H9 (cell line): ENCODE data around the gene DBN1. TPM values are rescaled to one million over a fixed set of nuclear protein-coding genes. Genes with fewer than 3 reads are reported as not detected.

ENCODE experiments used
- DNase-seq: peaks from one replicate; pipeline ENCODE4 v3.0.0-alpha.2; 2017
- H2AFZ ChIP-seq: one replicate; pipeline ENCODE4 v1.6.1; 2013; ENCODE audit warnings: mild to moderate bottlenecking, low read length, control low read depth, moderate library complexity
- H2AK5ac ChIP-seq: 2 replicates; pipeline ENCODE4 v1.6.1; 2013; ENCODE audit warnings: low read length, control low read depth, mixed read lengths; ENCODE audit not compliant: insufficient read length
- H2BK120ac ChIP-seq: one replicate; pipeline ENCODE4 v1.6.1; 2013; ENCODE audit warnings: low read depth, mild to moderate bottlenecking, low read length, control low read depth, inconsistent platforms; ENCODE audit not compliant: poor library complexity, severe bottlenecking
- H2BK12ac ChIP-seq: 2 replicates; pipeline ENCODE4 v1.6.1; 2013; ENCODE audit warnings: low read length, control low read depth, mixed read lengths, low read depth; ENCODE audit not compliant: insufficient read length
- H2BK15ac ChIP-seq: 2 replicates; pipeline ENCODE4 v1.6.1; 2013; ENCODE audit warnings: low read depth, low read length, control low read depth
- H2BK20ac ChIP-seq: one replicate; pipeline ENCODE4 v1.6.1; 2013; ENCODE audit warnings: low read depth, mild to moderate bottlenecking, low read length, control low read depth, inconsistent platforms; ENCODE audit not compliant: poor library complexity, severe bottlenecking
- H2BK5ac ChIP-seq: 2 replicates; pipeline ENCODE4 v1.6.1; 2013; ENCODE audit warnings: low read length, control low read depth, mixed read lengths; ENCODE audit not compliant: insufficient read length
- H3K14ac ChIP-seq: 2 replicates; pipeline ENCODE4 v1.6.1; 2013; ENCODE audit warnings: low read length, control low read depth; ENCODE audit not compliant: insufficient read depth
- H3K18ac ChIP-seq: 2 replicates; pipeline ENCODE4 v1.6.1; 2013; ENCODE audit warnings: low read depth, mild to moderate bottlenecking, mixed read lengths, low read length, control low read depth; ENCODE audit not compliant: insufficient read length
- H3K23ac ChIP-seq: 2 replicates; pipeline ENCODE4 v1.6.1; 2013; ENCODE audit warnings: low read length, control low read depth, mixed read lengths, low read depth; ENCODE audit not compliant: insufficient read length
- H3K23me2 ChIP-seq: 2 replicates; pipeline ENCODE4 v1.6.1; 2013; ENCODE audit warnings: low read depth, mild to moderate bottlenecking, mixed read lengths, low read length, control low read depth; ENCODE audit not compliant: insufficient read length, poor library complexity, severe bottlenecking
- H3K27ac ChIP-seq: 2 replicates; pipeline ENCODE4 v1.5.1; 2013; ENCODE audit warnings: low read length, control low read depth, mixed read lengths, low read depth; ENCODE audit not compliant: insufficient read length
- H3K27me3 ChIP-seq: 2 replicates; pipeline ENCODE4 v1.6.1; 2013; ENCODE audit warnings: low read length, control low read depth, inconsistent platforms; ENCODE audit not compliant: insufficient read depth
- H3K4ac ChIP-seq: 2 replicates; pipeline ENCODE4 v1.6.1; 2013; ENCODE audit warnings: low read depth, mild to moderate bottlenecking, control low read depth, inconsistent platforms, low read length, moderate library complexity
- H3K4me1 ChIP-seq: 2 replicates; pipeline ENCODE4 v1.6.1; 2013; ENCODE audit warnings: low read length, control low read depth, inconsistent platforms; ENCODE audit not compliant: insufficient read depth
- H3K4me2 ChIP-seq: 2 replicates; pipeline ENCODE4 v1.6.1; 2013; ENCODE audit warnings: low read length, control low read depth, mixed read lengths; ENCODE audit not compliant: insufficient read length, insufficient read depth
- H3K56ac ChIP-seq: 2 replicates; pipeline ENCODE4 v1.6.1; 2013; ENCODE audit warnings: low read depth, mild to moderate bottlenecking, mixed read lengths, low read length, control low read depth; ENCODE audit not compliant: insufficient read length
- H3K79me1 ChIP-seq: 2 replicates; pipeline ENCODE4 v1.6.1; 2013; ENCODE audit warnings: low read depth, mild to moderate bottlenecking, moderate library complexity, low read length, control low read depth, inconsistent platforms; ENCODE audit not compliant: insufficient read depth, poor library complexity, severe bottlenecking
- H3K79me2 ChIP-seq: 2 replicates; pipeline ENCODE4 v1.6.1; 2013; ENCODE audit warnings: low read length, control low read depth, inconsistent platforms; ENCODE audit not compliant: insufficient read depth
- H3K9ac ChIP-seq: 2 replicates; pipeline ENCODE4 v1.6.1; 2013; ENCODE audit warnings: low read length, control low read depth, mixed read lengths; ENCODE audit not compliant: insufficient read length; ENCODE audit errors: extremely low read depth
- H3K9me3 ChIP-seq: one replicate; pipeline ENCODE4 v1.6.1; 2013; ENCODE audit warnings: low read depth, low read length, inconsistent platforms; ENCODE audit not compliant: control insufficient read depth
- H3T11ph ChIP-seq: one replicate; pipeline ENCODE4 v1.6.1; 2013; ENCODE audit warnings: mild to moderate bottlenecking, low read length, control low read depth, inconsistent platforms
- H4K20me1 ChIP-seq: one replicate; pipeline ENCODE4 v1.6.1; 2013; ENCODE audit not compliant: control insufficient read depth, insufficient read length, insufficient read depth
- H4K5ac ChIP-seq: 2 replicates; pipeline ENCODE4 v1.6.1; 2013; ENCODE audit warnings: low read depth, mild to moderate bottlenecking, mixed read lengths, low read length, control low read depth; ENCODE audit not compliant: insufficient read length
- H4K8ac ChIP-seq: replicated peaks from 2 replicates; pipeline ENCODE4 v1.6.1; 2013; ENCODE audit warnings: low read length, control low read depth, mixed read lengths, low read depth; ENCODE audit not compliant: insufficient read length
- H4K91ac ChIP-seq: 2 replicates; pipeline ENCODE4 v1.6.1; 2013; ENCODE audit warnings: low read depth, mild to moderate bottlenecking, moderate library complexity, mixed read lengths, low read length, control low read depth; ENCODE audit not compliant: insufficient read length
- H3K27ac Mint-ChIP-seq, 3 experiments: 2 replicates in 2 of 3; 3 replicates in 1 of 3; pipeline ENCODE4 v1.8.0; 2020 to 2021; ENCODE audit warnings: mixed read lengths in 3 of 3, mild to moderate bottlenecking in 1 of 3, moderate library complexity in 1 of 3
- H3K27me3 Mint-ChIP-seq: 2 replicates; pipeline ENCODE4 v1.8.0; 2021; ENCODE audit warnings: low read depth, mild to moderate bottlenecking, moderate library complexity, mixed read lengths
- H3K36me3 Mint-ChIP-seq, 3 experiments: 2 replicates in 2 of 3; 3 replicates in 1 of 3; pipeline ENCODE4 v1.8.0; 2020 to 2021; ENCODE audit warnings: low read depth in 3 of 3, mixed read lengths in 3 of 3; ENCODE audit not compliant: insufficient read depth in 1 of 3
- H3K4me1 Mint-ChIP-seq, 2 experiments: 2 replicates each; pipeline ENCODE4 v1.8.0; 2020; ENCODE audit warnings: mixed read lengths in 2 of 2
- H3K4me3 Mint-ChIP-seq, 2 experiments: 2 replicates in 1 of 2; 3 replicates in 1 of 2; pipeline ENCODE4 v1.8.0; 2020 to 2021; ENCODE audit warnings: mild to moderate bottlenecking in 2 of 2, mixed read lengths in 2 of 2, moderate library complexity in 1 of 2
- H3K9me3 Mint-ChIP-seq, 2 experiments: 2 replicates in 1 of 2; 3 replicates in 1 of 2; pipeline ENCODE4 v1.8.0; 2020; ENCODE audit warnings: mild to moderate bottlenecking in 2 of 2, mixed read lengths in 2 of 2, moderate library complexity in 1 of 2
- CTCF ChIP-seq: fragments of 200-600 bp; sonication (generic); conservative IDR thresholded peaks from 3 replicates; pipeline ENCODE4 v1.8.0; 2021; ENCODE audit warnings: antibody characterized with exemption, mild to moderate bottlenecking
- WGBS: extraction: QIAGEN DNeasy Blood & Tissue Kit; methylation state at CpG from one replicate; pipeline ENCODE4 v1.1.7; 2013; ENCODE audit warnings: missing lambda C conversion rate, low lambda C conversion rate, mixed read lengths; ENCODE audit not compliant: insufficient read length; ENCODE audit errors: extremely low coverage; 5-methylcytosine and 5-hydroxymethylcytosine counted together
- total RNA-seq: library from RNA; stranded (reverse); gene quantifications from 2 replicates; pipeline ENCODE4 v1.2.1, GENCODE V29; 2021

DBN1 gene
- total RNA-seq, 1 experiment from 2014 or later: 340 TPM

GRCh38 chr5:177476531-177477233 is 3.2 kb upstream of the DBN1 start:
- H2BK15ac ChIP-seq: no peak overlapping the region
- Mint-ChIP-seq H3K36me3 (peaks cover 7 to 22% (median 19%) of the 10 kb centered on the region in 3 experiments; a peak in 6 of 7 replicates), H3K9me3 (no peaks in the 10 kb centered on the region), H3K27me3 (no peaks in the 10 kb centered on the region; the same call in 1 of the 2 replicates), H3K4me3 (no peak overlapping the region), H3K27ac (peak overlapping the region in 1 of 3 experiments; percentile 2; a peak in 1 of 7 replicates), H3K4me1 (peaks cover 30 to 42% of the 10 kb centered on the region in 2 experiments)
- H3K27ac ChIP-seq: no peak overlapping the region
- no peak overlapping the region for H2BK20ac ChIP-seq
- no peak overlapping the region for H2AFZ ChIP-seq
- H3K79me1 ChIP-seq: no peaks in the 10 kb centered on the region
- no peak overlapping the region for H2BK12ac ChIP-seq
- no peak overlapping the region for H2AK5ac ChIP-seq
- H3K18ac ChIP-seq: no peak overlapping the region
- H2BK5ac ChIP-seq: no peak overlapping the region
- no peak overlapping the region for H3K4ac ChIP-seq
- DNase-seq: no peak
- H4K20me1 ChIP-seq: no peaks in the 10 kb centered on the region
- no peaks in the 10 kb centered on the region for H3K27me3 ChIP-seq
- peaks cover 9% of the 10 kb centered on the region; the same call in 1 of the 2 replicates for H3K79me2 ChIP-seq
- H4K8ac ChIP-seq: no peak overlapping the region
- no peak overlapping the region for H3K56ac ChIP-seq
- no peak overlapping the region for H4K5ac ChIP-seq
- H4K91ac ChIP-seq: no peak overlapping the region
- no peak overlapping the region for H3T11ph ChIP-seq
- no peaks in the 10 kb centered on the region for H3K9me3 ChIP-seq
- peaks cover 4% of the 10 kb centered on the region for H3K23me2 ChIP-seq
- no peak overlapping the region for H3K9ac ChIP-seq
- peaks cover 13% of the 10 kb centered on the region; the same call in 1 of the 2 replicates for H3K4me1 ChIP-seq
- no peak overlapping the region for H2BK120ac ChIP-seq
- no peak overlapping the region for H3K23ac ChIP-seq
- H3K4me2 ChIP-seq: no peak overlapping the region
- no CpG with 5 or more reads among the region's 18 CpGs for WGBS
- TF ChIP-seq CTCF: no peak
- H3K14ac ChIP-seq: no peak overlapping the region
